NCI-H1105 treated with DMSO at 0.1 percent for 48 hours (cell line): ENCODE results near the gene ING3.

Experiments
- DNase-seq: peaks from one replicate; lab custom pipeline; 2025; lab: John Stamatoyannopoulos, UW

ING3 gene

DNA sequence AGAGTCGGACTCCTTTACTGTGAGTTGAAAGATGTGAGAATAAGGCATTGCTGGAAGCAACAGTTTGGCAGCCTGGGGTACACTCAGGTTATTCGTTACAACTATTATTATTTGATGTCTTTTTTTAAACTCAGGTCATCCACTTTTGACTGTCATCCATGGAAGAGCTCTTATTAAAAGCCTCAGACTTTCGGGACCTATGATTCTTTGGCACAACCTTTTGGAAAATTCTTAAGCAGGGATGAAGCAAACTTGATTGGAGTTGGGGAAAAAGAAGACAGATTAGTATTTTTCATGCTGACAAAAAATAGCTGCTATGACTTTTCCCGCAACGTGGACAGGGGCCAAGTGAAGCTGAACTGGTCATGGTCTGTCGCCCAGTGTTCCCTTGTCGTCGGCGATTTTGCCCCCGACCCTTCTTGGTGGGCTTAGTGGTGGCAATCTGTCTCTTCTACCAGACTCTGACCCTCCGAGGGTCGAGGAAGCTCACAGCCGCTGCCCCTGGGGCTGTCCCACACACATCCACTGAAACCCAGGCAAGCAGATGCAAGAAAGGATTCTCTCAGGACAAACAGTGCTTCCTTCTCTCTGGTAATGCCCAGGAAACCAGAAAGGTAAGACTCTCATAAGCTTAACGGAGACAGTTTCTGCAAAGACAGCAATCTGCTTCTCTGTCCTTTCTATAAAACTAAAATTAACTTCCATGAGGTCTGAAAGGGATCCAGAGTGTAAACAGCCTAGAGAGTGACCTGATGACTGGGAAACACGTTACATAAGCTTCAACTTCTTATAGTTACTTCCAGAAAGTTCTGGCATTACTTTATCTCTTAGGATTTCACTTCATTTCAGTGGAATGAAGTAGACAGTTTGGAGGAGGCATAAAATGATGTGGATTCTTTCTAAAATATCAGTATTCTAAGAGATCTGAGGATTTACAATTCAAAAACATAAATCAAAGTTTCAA lies 39.0 kb downstream of the ING3 start:
- no peak for DNase-seq

DNA sequence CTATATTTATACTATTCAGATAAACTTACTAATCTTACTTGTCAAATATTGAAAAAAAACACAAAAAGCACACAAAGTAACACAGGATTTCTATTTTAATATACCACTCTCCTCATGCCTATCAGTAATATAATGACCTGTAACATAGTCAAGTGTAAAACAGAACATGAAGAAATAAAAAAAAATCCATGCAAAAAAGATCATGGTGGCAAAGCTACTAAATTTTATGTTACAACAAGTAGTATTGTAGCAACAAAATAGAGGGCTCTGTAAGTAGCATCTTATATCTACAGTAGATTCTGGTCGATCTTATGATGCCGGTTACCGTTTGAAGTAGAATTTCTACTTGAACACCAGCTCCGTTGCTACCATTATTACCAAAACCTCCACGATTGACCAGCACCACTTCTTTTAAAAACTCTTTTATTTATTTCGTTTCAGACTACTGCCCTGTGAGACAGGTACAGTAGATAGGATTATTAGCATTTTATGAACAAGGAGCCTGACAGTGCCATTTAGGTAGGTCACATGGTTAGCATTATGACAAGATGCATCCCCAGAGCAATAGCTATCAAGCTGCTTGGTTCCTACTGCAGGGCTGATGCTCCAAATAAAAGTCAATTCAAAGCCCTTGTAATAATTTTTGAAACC lies 40.0 kb downstream of the ING3 start:
- DNase-seq, result no peak

DNA sequence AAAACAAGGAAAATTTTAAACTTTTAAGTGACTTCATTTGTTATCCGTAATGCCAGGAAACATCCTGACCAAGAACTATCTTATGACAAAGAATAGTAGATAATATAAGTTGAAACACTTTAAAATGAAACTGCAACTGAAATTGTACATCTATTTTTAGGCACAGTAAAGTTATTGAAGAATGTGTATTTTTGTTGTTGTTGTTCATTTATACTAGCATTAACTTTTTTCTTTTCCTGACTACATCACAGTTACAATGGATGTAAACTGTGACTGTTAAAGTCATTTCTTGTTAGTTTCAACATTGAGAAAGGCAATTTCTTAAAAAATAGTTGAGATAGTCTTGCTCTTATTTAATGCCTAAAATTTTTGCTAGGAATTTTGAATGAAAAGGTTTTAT lies 40.6 kb downstream of the ING3 start:
- no peak for DNase-seq

DNA sequence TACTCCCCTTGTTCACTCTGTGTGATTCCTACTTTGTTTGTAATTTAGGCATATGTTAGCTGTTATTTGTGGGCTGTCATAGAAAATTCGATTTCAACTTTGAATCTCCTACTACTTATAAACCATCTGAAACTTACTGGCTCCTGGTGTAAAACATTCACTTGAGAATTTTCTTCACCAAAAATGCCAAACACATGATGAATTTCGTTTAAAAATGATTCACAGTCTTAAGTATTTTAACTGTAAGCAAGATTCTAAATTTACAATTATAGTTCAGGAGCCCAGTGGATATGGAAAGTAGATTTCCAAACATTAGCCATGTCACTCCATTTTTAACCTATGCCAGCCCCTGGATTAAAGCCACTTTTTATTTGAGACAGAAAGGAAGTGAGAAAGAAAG lies 41.0 kb downstream of the ING3 start:
- DNase-seq, result no peak

DNA sequence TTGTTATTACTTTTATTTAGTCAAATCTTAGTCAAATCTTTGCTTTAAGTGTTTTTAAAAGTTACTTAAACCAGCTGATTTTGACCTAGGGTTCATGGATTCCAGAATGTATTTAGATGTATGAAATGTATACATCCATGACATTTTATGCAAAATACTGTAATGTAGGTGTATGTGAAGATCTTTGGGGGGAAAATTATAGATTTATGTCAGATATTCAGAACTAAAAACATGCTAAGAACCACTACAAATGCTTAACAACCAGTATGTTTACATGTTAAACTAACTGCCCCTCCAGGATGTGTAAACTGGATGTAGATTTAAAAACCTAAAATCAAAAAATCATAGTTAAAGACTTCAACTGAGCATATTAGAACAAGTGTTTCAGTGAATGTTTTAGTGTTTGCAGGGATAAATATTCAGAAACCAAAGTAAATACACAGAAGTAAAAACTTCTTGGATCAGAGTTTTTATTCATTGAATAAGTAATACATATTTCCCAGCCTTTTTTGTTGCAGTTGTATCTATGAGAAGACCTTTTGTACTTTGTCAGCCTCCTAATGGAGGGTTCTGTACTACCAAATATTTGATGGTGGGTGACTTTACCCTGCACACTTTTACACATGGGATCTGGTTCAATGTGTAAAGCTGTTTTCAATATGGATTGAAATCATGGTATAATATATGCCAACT lies 41.8 kb downstream of the ING3 start:
- no peak for DNase-seq

DNA sequence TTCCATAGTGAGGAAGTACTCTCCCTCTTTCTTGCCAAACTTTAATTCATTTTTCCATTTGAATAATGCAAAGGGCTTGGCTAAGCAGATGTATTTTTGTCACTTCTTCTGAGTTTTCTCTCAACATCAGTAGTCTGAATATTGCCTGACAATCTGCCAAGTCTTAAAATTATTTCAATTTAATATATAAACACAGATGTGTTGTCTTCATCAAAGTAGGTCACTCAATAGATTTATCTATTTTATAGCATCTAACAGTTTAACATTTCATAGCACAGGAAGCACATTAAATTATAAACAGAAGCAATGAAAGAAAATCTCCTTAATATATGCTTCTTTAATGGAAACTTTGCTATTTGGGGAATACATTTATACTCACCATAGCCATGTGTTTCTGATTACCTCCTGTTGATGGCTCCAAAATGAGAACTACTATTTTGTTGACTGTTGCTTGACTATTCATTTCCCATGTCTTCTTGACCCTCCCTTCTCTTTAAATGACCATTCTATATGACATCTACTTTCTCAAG lies 42.5 kb downstream of the ING3 start:
- DNase-seq, result no peak

DNA sequence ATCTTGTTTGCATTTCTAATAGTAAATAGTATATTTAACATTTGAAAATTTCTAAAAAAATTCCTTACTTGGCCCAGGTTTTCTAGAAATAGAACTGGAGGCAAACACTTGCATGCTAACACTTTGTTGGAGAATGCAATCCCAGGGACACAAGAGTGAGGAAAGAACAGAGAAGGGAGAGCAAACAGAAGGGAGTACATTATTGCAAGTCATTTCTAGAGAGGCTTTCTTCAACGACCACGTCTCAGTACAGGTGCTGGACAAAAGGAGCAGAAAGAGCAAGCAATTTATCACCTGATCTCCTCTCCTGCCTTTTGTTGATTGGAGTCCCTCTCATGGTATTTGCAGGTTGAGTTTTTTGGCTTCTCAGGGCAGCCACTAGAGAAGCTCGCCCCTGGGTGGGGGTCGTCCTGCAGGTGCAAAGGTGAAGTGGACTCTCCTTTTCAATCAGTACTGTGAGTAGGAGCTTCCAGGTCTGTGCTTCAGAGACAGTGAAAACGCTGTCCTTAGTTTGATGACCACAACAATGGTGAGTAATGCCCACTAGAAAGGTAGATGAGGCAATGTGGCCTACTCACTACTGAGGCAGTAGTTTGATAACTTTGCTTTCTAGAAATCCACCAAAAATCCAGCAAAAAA lies 43.1 kb downstream of the ING3 start:
- no peak for DNase-seq

DNA sequence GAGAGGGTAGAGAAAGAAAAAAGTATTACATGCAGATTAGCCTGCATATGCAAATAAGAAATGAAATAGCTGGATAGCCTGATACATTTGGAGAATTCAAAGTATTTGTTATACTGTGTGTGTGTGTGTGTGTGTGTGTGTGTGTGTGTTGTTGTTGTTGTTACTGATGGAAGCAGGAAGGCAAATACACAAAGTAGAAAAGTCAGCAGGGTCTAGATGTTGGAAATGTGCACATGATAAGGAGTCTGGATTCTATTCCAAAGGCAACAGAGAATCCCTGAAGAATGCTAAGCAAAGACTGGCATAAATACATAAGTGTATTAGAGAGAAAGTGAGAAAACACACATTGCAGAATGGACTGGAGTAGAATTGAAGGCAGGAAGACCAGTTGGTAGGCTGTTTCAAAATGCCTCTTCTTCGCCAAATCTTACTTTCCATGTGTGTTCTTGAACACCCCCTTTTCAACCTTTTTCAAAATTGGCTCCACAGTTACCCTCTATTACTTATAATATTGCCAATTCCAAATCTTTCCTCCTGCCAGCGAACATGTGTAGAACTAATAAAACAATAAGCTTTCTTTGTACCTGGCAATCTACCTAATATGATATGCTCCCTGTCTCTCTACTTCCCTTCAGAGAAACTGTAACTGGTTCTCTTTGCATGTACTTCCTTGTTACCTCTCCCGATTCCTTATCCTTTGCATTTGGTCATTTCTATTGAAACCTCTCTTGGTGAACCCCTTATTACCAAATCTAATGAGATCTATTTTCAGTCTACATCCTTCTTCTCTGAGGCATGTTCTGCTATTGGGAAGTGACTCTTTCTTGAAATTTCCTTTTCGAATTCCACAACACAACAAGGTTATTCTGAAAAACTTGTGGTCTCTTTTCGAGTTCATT lies 44.2 kb downstream of the ING3 start:
- no peak for DNase-seq

DNA sequence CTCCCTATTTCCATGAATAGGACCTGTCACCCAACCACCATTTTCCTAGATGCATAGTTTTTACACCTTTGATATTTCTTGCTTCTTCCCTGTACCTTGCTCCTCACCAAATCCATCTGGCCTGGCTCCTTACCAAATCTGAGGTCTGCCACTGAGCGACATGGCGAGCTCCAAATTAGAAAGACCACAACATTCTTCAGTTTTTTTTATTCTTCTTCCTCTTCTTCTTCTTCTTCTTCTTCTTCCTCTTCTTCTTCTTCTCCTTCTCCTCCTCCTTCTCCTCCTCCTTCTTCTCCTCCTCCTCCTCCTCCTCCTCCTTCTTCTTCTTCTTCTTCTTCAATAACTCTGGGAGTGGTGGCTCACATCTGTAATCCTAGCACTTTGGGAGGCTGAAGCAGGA lies 45.1 kb downstream of the ING3 start:
- DNase-seq, result no peak

DNA sequence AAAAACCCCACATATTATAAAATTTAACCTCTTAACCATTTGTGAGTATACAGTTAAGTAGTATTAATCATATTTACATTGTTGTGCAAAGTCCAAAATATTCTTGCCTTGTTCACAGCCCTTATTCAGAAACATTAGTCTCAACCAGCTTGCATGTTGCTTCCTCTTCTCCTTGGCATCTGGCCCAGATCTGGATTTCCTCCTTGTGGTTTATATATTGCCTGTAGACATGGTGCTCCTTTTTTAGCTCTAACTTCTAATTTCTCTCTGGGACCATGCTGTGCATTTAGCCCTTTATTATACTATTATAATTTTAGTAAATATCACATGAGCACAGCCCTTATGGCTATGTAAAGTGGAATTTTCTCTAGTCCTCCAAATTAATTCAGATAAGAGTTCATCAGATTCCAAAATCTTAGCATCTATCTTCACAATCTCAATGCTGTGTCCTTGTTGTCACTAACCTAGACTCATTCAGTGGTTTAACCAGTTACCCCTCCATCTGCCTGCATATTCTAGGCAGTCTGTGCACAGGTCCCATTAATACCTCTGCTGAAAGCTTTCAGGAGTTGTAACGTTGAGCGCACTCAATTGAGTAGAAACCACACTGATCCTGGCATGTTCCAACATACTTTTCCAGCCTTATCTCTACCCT lies 45.9 kb downstream of the ING3 start:
- peak; percentile 12 for DNase-seq

DNA sequence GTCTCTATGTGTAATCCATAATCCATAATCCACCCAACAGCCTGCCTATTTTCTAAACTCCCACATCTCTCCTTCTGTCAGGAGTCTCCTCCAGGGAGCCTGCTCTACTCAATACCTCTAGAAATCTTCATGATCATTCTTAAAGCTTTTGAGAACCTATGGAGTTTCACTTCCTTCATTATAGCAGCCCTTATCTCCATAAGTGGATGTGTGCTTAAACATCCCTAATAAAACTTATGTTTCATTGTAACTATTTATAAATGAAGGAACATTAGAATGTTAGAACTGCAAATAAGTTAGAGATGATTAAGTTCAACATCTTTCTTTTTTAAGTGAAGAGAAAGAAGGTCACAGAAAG lies 46.4 kb downstream of the ING3 start:
- DNase-seq, result no peak

DNA sequence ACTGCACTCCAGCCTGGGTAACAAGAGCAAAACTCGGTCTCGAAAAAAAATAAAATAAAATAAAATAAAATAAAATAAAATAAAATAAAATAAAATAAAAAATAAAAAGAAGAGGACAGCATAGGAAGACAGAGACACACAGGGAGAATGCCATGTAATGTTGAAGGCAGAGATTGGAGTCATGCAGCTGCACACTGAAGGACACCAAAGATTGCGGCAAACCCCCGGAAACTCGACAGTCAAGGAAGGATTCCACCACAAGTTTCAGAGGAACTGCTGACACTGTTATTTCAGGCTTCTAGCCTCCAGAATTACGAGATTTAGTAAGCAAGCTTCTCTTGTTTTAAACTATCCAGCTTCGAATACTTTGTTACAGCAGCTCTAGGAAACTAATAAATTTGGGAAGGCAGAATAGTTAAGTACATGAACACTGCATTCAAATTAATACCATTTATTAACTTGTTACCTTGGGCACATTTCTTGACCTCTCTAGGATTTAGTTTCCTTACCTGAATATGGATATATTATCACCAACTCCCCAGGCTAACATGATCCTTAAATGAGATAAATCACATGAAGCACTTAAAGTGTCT lies 47.4 kb downstream of the ING3 start:
- no peak for DNase-seq

DNA sequence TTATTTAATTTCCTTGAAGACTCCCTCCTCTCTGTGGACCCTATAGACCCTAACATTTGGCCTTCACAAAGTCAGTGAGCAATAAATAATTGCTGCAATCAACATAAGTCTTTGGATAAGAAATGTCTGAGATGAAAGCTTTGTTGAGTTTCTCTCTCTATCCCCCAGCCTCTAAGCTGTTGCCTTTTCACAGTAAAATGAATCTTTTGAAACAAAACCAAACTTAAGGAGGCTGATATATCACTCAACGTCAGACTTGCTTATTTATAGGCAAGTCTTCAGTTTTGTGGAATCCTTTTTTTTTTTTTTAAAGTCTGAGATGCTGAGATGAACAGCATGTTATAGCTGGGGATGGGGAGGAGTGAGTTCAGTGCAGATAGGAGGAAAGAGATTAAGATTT lies 47.9 kb downstream of the ING3 start:
- no peak for DNase-seq

DNA sequence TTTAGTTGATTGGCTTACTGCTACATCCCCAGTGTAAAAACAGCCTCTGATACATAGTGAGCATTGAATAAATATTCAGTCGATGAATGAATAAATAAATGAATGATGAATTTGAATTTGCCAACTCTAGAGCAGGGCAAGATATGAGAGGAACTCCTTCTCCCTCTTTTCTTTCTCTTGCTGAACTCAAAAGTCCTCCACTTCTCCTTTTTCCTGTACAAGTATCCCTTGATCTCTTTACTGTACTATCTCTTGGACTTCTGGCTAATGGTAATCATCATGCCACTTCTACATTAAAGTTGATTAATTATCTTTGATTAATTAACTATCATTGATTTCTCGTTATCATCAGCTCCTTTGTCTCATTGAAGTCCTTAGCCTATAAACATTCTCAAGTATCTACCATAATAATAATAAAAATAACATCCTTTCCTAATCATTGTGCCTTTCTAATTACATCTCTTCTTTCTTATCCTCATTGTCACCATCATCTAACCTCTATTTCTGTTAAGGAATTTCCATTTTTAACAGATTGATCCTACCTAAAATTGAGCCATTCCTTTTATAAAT lies 48.5 kb downstream of the ING3 start:
- DNase-seq, result no peak

DNA sequence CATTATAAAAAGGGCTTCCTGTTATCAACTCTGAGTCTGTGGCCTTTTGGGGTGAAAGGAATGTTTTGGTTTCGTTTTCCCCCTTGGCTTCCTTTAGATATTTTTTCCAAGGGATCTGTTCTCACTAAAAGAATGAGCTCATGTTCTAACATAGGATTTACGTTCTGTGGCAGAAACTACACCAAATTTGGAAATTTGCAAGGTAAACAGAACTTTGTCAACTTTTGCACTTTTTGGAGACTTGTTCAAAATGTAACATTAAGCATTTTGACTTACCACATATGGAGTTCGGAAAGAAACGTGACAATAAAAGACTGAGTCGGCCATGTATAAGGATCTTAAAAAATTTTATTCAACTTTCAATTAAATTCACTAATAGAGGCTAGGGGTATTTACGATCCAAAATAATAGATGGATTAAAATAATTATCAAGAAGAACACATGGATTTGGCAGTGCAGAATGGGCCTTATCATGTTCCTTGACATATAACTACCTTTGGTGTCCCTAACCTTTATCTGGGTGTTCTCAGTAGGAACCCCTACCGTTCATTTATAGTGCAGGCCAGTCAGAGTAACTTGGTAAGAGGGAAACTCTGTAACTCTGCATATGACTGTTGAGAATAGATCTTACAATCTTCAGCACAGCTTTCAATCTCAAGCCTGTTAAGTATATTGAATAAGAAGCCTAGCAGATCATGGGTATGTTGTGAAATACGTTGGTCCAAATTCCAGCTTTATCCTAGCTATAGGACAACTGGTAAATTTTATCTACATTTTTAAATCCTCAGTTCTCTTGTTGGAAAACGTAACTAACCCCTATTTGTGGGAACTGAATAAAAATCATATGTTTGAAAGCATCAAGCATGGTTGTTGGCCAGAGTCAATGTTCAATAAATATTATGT lies 49.8 kb downstream of the ING3 start:
- no peak for DNase-seq

DNA sequence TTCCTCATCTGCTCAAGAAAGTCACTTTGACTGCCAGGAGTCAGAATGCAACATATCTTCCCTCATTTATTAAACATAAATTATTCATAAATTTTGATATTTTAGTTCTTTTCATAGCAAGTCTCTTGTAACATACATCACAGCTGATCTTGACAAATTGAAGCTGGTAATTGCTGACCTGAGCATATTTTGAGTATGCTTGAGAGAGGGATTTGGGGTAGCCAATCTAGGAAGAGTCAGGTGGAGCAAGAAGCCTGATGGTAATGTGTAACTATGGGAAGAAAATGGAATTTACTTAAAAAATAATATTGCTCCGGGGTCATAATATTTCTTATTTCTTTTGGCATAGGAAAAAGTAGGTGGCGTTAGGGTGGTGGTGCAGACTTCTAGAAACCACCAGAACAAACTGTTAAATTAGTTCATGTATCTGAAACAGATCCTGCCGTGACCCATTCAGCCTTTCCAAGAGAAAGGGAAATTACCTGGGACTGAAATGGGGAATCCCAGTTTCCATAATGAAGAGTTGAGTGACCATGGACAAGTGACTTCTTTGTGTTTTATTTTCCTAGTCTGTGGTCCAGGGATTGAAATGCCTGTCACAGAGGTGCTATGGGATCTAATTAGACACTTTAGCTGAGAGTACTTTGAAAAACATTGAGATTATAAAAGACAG lies 50.8 kb downstream of the ING3 start:
- DNase-seq, result no peak

DNA sequence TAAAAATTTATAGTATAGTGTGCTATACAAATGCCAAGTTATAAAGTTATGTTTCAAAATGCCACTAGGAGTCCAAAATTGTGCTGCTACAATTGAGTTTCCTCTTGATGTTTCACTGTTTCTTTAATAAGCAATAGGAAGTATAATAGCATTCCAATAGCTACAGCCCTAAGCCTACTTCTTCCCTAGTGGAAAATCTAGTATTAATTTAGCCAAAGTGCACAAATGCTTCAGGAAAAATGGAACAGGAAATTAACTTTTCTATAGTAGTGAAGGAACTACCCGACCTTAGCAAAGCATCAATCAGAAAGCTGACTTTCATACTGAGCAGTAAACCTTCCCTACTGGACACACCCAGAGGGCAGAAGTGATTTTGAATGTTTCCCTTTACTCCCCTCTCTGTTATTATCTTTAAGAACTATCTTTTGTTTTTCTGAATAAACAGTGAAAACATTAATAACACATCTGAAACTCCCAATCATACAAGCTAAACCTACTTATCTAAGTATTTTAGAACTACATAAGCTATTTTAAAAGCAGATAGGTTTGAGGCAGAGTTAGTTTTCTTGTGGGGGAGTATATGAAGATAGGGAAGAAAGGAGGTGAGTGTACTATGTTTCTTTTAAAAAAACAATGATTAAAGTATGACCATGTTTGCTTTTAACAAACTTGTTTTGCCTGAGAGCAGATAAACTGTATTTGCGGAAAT lies 51.6 kb downstream of the ING3 start:
- DNase-seq, result no peak

DNA sequence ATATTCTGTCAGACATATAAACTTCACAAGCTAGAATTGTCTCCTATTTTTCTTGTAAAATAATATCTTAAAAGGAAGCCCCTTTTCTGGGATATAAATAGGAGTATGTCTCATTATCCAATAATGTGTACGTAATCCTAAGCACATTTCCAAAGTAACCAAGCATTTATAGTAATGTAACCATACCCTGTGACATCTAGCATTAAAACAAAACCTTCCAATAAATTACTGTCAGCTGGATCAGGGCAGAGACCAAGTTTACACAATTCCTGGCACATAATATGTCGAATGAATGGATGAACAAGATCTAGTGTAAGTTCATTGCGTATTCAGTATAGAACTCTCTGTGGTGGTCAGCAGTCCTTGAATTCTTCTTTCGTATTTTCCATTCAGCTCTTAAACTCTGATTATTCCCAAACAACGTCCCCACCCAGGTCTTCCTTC lies 52.2 kb downstream of the ING3 start:
- DNase-seq, result no peak
